ENCODE results near the gene SRL. TPM values are rescaled to one million over a fixed set of nuclear protein-coding genes. Genes with fewer than 3 reads are reported as not detected.

The SRL gene
- total RNA-seq, 1 experiment from 2014 or later: not detected

- TF ChIP-seq POLR2AphosphoS5 (IDR thresholded peaks at IDR 0.05; ENCODE audit: low read depth, low read length) (no peak), TCF7L2 (IDR thresholded peaks at IDR 0.05; ENCODE audit: low read depth, low read length) (no peak), REST (IDR thresholded peaks at IDR 0.05; ENCODE audit: insufficient read depth in 1 of 2, low read depth in 2 of 2, low read length in 1 of 2) (no peak), SIN3A (IDR thresholded peaks at IDR 0.05; ENCODE audit: borderline replicate concordance, insufficient read depth, low read depth, low read length) (no peak), CTCF (IDR thresholded peaks at IDR 0.05) (no peak)
- Histone ChIP-seq H3K9me3 (ENCODE audit: control insufficient read depth, insufficient read depth, low read depth, low read length) (no peaks in the 10 kb centered on the region), H3K27ac (ENCODE audit: low read length) (no peak overlapping the region), H3K27me3 (ENCODE audit: control insufficient read depth, insufficient read depth, low read length) (no peaks in the 10 kb centered on the region), H3K4me1 (ENCODE audit: control insufficient read depth, insufficient read depth, low read length) (no peaks in the 10 kb centered on the region), H3K4me3 (ENCODE audit: low read depth in 2 of 2, low read length in 2 of 2) (no peak overlapping the region), H3K36me3 (ENCODE audit: control insufficient read depth, insufficient read depth, low read length) (no peaks in the 10 kb centered on the region)
- BruUV-seq (replicated peaks): no TSS peak
- intact Hi-C loops (cut with micrococcal nuclease; ENCODE audit: unreplicated experiment): no loop called here
- ChIA-PET CTCF (no interaction called here), POLR2A (no interaction called here)
- in situ Hi-C loops (cut with HindIII; ENCODE audit: low pct_unique_long_range_greater_than_20kb, low sequenced_read_pairs): no loop called here
- ATAC-seq: no peak
- DNase-seq (ENCODE audit: low read depth, low spot score): no peak
Measured at GRCh38 chr16:4207229-4207628, 34.7 kb downstream of the SRL start.

GRCh38 chr16:4206680-4207079, 35.2 kb downstream of the SRL start:
- DNase-seq (ENCODE audit: low read depth, low spot score) (no peak), ATAC-seq (no peak)
- intact Hi-C loops (cut with micrococcal nuclease; ENCODE audit: unreplicated experiment): no loop called here
- no peak overlapping the region for H3K27ac ChIP-seq (ENCODE audit: low read length)
- ChIA-PET CTCF (no interaction called here), POLR2A (no interaction called here)
- TF ChIP-seq SIN3A (IDR thresholded peaks at IDR 0.05; ENCODE audit: borderline replicate concordance, insufficient read depth, low read depth, low read length) (no peak), POLR2AphosphoS5 (IDR thresholded peaks at IDR 0.05; ENCODE audit: low read depth, low read length) (no peak), TCF7L2 (IDR thresholded peaks at IDR 0.05; ENCODE audit: low read depth, low read length) (no peak), CTCF (IDR thresholded peaks at IDR 0.05) (no peak), REST (IDR thresholded peaks at IDR 0.05; ENCODE audit: insufficient read depth in 1 of 2, low read depth in 2 of 2, low read length in 1 of 2) (no peak)
- no TSS peak for BruUV-seq (replicated peaks)
- H3K36me3 ChIP-seq (ENCODE audit: control insufficient read depth, insufficient read depth, low read length): no peaks in the 10 kb centered on the region
- H3K27me3 ChIP-seq (ENCODE audit: control insufficient read depth, insufficient read depth, low read length): no peaks in the 10 kb centered on the region
- H3K4me1 ChIP-seq (ENCODE audit: control insufficient read depth, insufficient read depth, low read length): no peaks in the 10 kb centered on the region
- in situ Hi-C loops (cut with HindIII; ENCODE audit: low pct_unique_long_range_greater_than_20kb, low sequenced_read_pairs): no loop called here
- no peak overlapping the region for H3K4me3 ChIP-seq (ENCODE audit: low read depth in 2 of 2, low read length in 2 of 2)
- H3K9me3 ChIP-seq (ENCODE audit: control insufficient read depth, insufficient read depth, low read depth, low read length): no peaks in the 10 kb centered on the region
